GM21381 (cell line): ENCODE data around the gene NAALADL1.
"Not testable (repeated sequence)": the region's sequence is repeated elsewhere in the genome, so short reads cannot be mapped to it uniquely, and the experiment has no call there.

ENCODE experiments used
- ATAC-seq: cut with Tn5 transposase; IDR thresholded peaks from one replicate; pipeline ENCODE4 v1.9.1; 2021; ENCODE audit warnings: mild to moderate bottlenecking, moderate library complexity; ENCODE audit not compliant: unreplicated experiment

Gene NAALADL1

DNA sequence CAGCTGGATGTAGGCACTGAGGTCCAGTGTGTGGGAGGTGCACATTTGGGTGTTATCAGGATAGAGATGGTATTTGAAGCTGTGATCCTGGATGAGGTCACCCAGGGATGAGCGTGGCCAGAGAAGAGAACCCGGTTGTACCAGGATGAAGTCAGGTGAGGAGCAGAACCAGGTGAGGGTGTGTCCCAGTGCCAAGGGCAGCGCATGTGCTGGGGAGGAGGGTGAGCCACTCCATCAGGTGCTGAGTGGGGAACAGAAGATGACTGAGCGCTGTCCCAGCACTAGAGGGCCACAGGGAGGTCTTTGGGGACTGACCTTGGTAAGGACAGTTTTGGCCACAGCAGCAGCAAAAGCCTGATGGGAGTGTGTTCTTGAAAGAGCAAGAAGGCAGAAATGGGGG is 41.6 kb downstream of the NAALADL1 start:
- no peak for ATAC-seq

DNA sequence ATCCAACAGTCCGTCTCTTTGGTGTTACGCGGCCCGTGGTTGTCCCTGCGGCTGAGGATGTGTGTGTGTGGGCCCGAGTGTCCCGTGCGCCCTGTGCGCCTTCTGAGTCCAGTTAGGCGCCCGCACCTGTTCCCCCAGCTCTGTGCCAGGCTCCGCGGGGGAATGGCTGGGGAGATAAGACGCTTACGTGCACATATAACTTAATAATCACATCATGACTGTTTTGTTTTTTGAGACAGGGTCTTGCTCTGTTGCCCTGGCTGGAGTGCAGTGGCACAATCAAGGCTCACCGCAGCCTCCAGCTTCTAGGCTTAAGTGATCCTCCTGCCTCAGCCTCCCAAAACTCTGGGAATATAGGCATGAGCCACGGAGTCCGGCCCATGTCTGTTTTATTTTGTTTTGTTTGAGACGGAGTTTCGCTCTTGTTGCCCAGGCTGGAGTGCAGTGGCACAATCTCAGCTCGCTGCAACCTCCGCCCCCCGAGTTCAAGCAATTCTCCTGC is 43.6 kb downstream of the NAALADL1 start:
- no peak for ATAC-seq

DNA sequence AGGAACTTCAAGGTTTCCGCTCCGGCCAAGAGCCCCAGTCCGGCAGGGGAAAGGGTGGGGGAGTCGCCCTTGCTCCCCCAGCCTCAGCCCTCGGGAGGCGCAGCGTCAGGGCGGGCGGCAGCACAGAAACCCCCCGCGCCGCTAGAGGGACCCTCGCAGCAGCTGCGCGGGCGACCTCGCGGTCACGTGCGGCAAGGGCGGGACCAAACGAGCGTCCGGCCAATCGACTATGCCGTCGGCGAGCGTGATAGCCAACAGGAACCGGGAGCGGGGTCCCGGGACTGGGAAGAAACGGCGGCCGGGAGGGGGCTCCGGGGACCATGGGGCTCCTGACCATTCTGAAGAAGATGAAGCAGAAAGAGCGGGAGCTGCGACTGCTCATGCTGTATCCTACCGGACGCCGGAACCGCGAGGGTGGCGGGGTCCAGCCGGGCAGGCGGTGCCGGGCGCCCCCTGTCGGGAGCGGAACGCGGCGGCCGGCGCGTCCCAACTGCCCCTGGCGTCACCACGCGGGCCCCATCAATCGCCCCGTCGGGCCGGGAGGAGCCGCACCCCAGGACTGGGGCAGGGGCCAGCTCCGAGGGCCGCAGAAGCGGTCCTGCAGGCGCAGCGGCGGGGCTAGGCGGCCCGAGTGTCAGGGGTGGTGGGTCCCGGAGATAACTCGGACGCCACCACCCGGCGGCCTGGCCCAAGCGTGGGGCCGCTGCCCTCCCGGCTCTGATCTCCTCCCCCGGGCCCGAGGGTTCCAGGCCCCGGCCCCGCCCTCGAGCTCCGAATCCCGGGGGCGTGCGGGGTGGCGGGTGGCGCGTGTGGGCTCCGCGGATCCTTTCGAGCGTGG is 44.2 kb downstream of the NAALADL1 start, which contains the start of gene ARL2:
ARL2 (plus strand) TSS at position 273 of the 838 bp plus-strand sequence; CDS start at position 321, 48 bp downstream.
- ATAC-seq = peak; percentile 67

DNA sequence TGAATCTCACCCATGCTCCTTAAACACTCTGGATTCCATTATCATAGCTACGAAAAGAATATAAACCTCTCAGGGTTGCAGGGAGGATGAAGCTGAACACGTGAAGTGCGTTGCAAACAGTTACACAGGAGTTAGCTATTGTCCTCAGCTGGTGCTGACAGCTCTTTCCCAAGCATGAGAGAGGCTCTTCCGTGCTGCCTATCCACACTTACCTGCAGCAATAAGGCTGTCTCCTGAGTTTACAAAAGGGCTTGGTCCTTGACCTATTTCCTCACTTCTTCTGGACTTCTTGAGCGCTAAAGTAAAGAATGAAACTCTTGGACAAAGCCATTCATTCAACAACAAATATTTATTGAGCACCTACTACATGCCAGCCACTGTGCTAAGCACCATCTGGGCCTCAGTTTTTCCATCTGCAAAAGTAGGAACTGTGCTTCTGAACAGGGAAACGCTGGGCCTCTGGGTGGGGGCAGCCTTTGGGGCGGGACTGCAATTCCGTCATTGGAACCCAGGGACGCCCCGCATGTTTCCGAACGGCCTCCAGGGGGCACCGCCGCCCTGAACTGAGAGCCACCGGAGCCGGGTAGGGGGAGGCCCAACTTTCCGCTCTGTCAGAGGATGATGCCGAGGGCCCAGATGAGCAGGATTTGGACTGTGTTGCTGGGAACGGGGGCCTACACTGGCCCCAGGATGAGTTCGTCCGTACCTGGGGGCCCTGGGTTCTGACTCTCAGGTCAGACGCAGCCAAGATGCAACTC is 45.0 kb downstream of the NAALADL1 start:
- ATAC-seq = peak; percentile 61

DNA sequence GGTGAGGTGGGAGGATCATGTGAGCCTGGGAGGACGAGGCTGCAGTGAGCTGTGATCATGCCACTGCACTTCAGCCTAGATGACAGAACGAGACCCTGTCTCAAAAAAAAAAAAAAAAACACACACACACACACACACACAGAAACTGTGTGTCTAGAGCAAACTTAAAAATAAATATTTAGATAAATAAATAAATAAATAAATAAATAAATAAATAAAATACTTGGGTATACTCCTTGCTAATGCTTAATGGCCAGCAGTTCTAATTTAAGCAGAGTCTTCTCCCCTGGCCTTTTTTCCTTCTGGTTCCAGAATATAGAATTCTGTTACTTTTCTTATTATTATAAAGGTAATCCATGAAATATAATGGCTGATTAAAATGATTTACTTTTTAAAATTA is 49.5 kb downstream of the NAALADL1 start:
- no peak for ATAC-seq

DNA sequence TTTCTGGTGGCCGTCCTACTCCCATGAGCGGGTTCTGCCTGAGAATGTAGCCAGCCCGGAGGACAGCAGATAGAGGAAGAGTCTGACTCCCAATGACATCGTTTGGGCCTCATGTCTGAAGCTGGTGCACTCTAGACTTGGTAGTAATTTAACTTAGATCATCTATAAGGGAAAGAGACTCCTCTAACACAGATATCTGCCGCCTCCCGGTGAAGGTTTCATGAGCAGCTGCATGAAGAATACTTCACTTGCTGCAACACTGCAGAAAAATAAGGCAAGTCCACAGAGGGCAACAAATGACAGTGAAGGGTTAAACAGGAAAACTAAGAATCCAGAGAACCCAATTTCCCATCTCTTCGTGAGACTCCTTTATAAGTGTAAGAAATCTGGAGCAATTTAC is 50.3 kb downstream of the NAALADL1 start:
- ATAC-seq = no peak

DNA sequence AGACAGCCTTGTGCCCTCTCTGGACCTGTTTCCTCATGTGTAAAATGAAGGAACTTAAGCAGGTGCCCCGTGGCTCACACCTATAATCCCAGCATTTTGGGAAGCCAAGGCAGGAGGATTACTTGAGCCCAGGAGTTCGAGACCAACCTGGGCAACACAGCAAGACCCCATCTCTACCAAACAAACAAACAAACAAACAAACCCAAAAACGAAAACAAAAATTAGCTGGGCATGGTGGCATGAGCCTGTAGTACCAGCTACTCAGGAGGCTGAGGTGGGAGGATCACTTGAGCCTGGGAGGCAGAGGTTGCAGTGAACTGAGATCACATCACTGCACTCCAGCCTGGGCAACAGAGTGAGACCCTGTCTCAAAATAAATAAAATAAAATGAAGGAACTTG is 54.4 kb downstream of the NAALADL1 start:
- not testable (repeated sequence) for ATAC-seq

DNA sequence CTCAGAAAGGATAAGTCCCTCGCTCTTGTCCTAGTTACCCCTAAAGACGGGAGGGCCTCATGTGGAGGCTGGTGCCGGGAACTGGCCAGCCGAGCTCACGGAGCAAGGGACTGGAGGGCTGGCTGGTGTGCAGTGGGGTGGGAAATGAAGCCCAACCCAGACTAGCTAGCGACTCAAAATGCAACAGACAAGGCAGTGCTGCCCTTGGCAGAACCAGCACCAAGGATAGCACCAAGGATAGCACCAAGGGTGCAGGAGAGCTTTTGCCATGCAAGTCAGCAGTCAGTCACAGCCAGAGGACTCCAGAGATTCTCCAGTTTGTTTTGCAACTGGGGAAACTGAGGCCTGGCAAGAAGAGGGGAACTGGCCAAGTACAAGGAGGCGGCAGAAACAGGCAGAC is 55.1 kb downstream of the NAALADL1 start:
- no peak for ATAC-seq

DNA sequence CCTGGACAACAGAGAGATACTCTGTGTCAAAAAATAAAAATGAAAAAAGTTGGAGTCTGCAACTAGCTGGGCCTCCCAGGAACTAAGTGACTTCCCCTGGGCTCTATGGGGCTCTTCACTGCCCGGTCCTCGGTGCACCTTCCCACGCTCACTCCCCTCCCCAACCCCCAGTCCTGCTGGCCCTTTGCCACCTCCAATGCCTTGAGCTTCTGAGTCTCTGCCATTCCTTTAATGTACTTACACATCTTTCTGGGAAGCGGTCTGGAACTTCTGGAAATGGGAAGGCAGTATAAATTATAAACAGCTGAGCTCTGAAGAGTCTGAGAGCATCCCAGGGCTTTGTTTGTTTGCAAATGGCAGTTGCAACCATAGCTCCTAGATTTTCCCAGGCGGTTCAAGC is 55.6 kb downstream of the NAALADL1 start:
- ATAC-seq = no peak

DNA sequence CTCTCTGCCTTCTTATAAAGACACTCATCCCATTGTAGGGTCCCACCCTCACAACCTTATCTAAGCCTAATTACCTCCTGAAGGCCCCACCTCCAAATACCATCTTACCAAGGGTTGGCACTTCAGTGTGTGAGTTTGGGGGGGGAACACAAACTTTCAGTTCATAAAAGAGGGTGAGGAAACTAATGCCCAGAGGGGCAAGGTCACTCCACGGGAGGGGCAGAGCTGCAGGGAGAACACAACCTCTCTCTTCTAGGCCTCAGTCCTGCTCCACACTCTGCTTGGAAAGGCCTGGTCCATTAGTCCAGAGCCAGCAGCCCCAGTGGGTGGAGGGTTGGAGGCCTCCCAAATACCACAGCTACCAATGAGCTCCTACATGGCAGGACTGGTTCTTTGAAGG is 58.9 kb downstream of the NAALADL1 start:
- no peak for ATAC-seq

DNA sequence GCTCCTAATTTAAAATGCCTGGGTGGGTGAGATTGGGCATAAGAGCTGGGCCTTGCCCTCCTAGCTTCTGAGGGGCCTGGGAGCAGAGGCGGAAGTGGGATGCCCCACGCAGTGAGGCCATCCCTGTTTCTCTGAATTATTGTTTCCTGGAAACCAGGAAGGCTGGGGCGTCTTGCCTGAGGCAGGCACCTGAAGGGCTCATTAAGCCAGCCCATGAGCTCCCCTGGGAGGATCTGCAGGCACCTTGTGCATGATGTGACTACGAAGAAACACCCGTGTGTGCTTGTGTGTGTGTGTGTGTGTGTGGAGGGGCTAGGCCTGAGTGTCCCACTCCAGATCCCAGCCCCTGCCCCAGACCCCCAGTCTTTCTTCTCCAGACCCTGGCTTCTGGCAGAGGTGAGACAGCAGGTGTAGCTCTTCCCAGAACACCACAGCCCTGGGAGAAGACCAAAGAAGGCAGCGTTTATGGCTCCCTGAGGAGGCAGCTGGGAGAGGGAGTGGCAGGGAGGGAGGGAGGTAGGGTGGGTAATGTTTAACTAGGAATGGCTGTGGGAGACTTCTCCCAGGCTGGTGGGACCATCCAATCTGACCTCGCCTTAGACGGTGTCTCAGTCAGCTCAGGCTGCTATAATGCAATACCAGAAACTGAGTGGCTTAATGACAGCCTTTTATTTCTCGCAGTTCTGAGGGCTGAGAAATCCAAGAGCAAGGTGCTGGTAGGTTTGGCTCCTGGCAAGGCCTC is 59.5 kb downstream of the NAALADL1 start:
- no peak for ATAC-seq

DNA sequence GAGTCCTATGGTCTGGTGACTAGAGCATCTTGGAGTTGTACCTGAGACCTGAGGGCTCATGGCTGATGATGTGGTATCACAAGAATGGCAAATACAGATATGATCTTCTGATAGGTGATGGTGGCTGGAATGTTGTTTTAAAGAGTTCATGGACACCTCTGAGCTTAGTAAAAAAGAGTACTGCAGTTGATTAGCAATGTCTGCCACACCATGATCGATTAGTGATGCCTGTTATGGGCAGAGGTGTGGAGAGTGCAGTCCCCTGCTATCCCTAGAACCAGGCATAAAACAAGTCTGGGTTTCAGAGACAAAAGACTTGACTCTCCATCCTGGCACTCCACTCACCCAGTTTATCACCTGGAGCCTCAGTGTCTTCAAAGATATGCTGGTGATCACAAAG is 60.2 kb downstream of the NAALADL1 start:
- ATAC-seq = no peak

DNA sequence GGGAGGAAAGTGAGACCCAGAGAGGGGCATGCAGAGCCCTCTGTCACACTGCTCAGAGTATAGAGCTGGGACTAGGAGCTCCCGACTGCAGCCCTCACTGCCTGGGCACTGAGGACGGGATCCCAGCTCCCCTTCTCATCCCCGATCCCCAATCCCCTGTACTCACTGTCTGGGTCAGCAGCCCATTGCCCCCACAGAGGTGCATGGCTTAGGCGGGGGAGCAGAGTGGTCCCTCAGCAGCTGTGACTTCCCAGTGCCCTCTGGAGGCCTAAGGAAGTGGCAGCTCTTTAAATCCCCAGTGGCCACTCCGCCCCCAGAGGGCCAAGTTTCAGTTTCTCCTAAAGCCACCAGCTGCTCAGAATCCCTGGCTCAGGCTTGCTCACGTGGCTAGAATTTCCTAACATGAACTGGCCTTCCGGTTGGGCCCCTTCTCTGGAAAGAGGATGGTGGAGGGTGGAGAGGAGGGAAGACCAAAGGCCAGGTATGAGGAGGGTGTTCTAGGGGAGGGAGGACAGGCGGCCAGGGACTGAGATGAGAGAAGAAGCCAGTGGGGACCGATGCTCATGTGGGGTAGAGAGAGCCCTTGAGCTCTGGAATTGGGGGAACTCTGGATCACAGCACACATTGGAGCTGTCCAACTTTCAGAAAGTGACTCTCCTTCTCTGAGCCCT is 61.5 kb downstream of the NAALADL1 start, which contains the start of gene BATF2:
BATF2 (minus strand) TSS at position 262 of the 671 bp plus-strand sequence; CDS start at position 205, 57 bp downstream.
- ATAC-seq = no peak

DNA sequence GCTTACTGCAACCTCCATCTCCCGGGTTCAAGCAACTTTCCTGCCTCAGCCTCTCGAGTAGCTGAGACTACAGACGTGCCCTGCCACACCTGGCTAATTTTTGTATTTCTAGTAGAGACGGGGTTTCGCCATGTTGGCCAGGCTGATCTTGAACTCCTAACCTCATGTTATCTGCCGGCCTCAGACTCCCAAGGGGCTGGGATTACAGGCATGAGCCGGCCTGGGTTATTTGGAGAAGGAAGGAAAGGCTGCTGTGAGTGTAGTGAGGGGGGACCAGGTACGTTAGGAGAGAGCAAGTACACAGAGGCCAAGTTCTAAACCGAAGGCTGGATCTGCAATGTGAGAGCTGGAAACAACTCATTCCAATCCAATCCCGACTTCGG is 62.0 kb downstream of the NAALADL1 start:
- ATAC-seq = no peak
